GM12873 (cell line): ENCODE measurements around the gene PDC.

ENCODE experiments used
- TF ChIP-seq, protein P1 (sequence below): IDR thresholded peaks from 2 replicates; pipeline ENCODE4 v1.5.1; 2012; ENCODE audit warnings: low read depth, mild to moderate bottlenecking, moderate library complexity, low read length, control low read depth; ENCODE audit not compliant: insufficient read depth; ENCODE audit errors: missing control alignments

The PDC gene

DNA sequence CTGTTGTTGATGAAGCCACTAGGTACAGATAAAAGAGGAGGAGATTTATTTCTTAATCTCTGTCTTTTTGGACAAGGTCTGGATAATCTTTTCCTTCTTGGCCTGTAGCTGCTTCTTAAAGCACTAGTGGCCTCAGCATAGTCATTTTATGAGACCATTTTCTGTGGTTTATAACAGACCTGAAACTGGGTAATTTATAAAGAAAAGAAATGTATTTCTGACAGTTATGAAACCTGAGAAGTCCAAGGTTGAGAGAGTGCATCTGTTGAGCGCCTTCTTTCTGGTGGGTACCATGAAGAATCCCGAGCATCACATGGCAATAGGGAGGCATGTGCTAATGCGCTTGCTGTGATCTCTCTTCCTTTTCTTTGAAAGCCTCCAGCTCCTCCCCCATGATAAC is 36.7 kb upstream of the PDC start:
- TF ChIP-seq, protein P1, sequence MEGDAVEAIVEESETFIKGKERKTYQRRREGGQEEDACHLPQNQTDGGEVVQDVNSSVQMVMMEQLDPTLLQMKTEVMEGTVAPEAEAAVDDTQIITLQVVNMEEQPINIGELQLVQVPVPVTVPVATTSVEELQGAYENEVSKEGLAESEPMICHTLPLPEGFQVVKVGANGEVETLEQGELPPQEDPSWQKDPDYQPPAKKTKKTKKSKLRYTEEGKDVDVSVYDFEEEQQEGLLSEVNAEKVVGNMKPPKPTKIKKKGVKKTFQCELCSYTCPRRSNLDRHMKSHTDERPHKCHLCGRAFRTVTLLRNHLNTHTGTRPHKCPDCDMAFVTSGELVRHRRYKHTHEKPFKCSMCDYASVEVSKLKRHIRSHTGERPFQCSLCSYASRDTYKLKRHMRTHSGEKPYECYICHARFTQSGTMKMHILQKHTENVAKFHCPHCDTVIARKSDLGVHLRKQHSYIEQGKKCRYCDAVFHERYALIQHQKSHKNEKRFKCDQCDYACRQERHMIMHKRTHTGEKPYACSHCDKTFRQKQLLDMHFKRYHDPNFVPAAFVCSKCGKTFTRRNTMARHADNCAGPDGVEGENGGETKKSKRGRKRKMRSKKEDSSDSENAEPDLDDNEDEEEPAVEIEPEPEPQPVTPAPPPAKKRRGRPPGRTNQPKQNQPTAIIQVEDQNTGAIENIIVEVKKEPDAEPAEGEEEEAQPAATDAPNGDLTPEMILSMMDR, result no peak

DNA sequence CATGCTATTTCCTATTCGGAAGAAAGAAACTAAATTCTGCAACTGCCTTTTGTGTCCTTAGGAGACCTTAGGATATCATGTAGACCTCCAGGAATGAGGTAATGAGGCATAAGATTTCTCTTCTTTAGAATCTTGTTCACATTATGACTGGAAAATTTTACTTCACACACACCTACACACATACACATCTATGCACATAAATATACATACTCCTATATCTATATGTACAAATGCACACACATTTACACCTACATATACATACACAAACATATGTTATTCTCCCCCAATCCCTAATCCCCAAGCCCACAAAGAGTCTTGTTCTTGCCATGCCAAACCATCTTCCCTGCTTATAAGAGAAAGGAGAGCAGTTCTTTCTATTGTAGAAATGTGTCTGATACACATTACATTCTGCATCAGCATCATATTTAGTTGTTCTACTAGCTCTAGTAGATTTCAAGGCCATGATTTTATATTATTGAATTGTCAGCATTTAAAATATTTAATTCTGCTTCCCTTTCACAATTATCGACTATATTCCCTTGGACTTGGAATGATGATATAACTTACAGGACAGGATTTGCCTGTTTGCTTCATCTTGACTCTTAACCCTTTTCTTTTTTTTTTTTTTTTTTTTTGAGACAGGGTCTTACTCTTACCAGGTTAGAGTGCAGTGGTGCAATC is 35.4 kb upstream of the PDC start:
- TF ChIP-seq, protein P1, result no peak

DNA sequence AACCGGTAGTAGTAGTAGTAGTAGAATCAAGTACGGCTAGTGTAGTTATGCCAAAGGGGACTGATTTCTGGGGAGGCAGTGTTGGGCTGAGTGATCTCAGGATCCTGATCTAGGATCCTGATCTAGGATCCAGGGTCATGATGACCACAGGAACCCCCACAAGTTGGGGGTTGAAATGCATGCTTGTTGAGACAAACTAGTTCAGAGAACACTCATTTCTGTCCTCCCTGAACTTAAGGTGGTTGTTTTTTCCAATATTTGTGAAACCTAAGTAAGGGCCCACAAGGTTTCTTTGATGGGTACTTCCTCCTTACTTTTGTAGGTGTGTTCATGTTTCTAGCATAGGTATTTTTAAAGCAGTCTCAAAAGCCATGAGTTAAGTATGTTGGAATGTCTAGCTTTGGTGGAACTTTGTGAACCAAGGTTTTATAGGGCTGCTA is 33.9 kb upstream of the PDC start:
- TF ChIP-seq, protein P1, result no peak

DNA sequence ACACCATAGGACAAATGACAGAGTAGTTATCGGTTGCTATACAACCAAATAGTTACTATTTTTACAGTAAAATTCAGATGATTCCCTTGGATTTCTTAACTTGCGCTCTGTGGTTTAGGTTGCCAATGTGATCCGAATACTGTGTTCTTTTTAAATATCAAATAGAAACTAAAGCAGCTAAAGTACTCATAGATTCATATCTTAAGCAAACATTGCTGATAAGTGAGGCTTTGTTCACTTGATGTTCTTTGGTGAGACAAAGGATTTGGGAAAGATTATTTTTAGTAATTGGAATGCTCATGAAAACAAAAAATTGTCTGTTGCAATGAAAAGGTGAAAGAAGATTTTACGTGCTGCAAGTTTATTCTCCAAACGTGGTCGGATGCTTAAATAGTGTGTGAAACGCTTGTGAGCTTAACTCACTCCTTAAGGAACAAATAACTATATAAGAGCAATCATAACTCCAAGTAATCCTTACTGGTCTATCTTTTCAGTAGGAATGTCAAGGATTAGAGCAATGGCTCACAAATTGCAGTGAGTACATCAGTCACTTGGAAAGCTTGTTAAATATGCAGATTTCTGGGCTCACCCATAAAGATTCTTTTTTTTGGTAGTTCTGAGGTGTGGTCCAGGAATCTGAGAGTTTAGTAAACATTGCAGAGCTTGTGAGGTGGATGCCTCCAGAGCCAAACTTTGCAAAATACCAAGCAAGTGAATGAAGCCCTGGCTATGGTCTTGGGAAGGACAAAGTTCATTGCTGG is 31.8 kb upstream of the PDC start:
- TF ChIP-seq, protein P1, result no peak

DNA sequence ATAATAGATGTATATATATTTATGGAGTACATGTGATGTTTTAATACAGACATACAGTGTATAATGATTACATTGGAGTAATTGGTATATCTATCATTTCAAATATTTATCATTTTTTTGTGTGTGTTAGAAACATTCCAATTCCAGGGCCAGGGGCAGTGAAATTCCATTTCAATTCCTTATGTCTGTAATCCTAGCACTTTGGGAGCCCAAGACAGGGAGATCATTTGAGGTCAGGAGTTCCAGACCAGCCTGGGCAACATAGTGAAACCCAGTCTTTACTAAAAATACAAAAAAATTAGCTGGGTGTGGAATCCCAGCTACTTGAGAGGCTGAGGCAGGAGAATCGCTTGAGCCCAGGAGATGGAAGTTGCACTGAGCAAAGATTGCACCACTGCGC is 30.4 kb upstream of the PDC start:
- TF ChIP-seq, protein P1, result no peak

DNA sequence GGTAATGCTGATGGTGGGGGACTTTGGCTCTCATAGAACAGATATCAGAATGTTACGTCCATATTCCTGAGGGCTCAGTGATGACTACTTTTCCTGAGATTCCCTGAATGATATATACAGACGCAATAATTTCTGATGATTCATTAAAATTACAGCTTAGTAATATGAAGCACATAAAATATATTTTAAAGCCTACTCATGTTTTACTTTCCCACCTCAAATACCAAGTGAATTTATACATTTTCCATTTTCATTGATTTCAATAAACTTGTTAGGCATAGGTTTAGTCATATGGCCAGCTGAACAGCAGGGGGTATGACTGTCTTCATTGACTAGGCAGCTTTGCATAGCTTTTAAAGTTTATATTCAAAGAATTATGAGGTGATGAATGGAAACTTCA is 26.2 kb upstream of the PDC start:
- TF ChIP-seq, protein P1, result no peak

GRCh38 chr1:186486061-186486460 is 25.1 kb upstream of the PDC start:
- TF ChIP-seq, protein P1, result no peak
